Endothelial cell of umbilical vein (primary cell): Measurements from ENCODE around the gene PXK. TPM values are rescaled to one million over a fixed set of nuclear protein-coding genes. Genes with fewer than 3 reads are reported as not detected.

Experiments
- BruUV-seq: library from RNA; stranded (reverse); fragments of 400-500 nt; replicated peaks from 2 replicates; lab custom pipeline; 2021; lab: Mats Ljungman, UMichigan
- CTCF ChIA-PET: fragments of 300-600, 350-600 bp; sonication (Branson Sonifier 250); formaldehyde crosslinking; loops from one replicate; lab custom pipeline; 2021; ENCODE audit warnings: antibody characterized with exemption, inconsistent platforms; lab: Charles Lee
- POLR2A ChIA-PET: fragments of 300-600, 350-600 bp; sonication (Branson Sonifier 250); formaldehyde crosslinking; loops from one replicate; lab custom pipeline; 2021; ENCODE audit warnings: antibody characterized with exemption, inconsistent platforms; lab: Charles Lee
- DNase-seq: peaks from one replicate; pipeline ENCODE4 v3.0.0-alpha.2; 2011; ENCODE audit warnings: low read depth, low spot score
- FAIRE-seq: peaks from 2 replicates; lab custom pipeline; 2011; peaks lifted over from hg19 to GRCh38; lab: Jason Lieb, UNC
- H2AFZ ChIP-seq: 2 replicates; pipeline ENCODE4 v1.6.0; 2012; ENCODE audit warnings: low read depth, low read length, control low read depth, inconsistent platforms
- H3K27ac ChIP-seq: 2 replicates; pipeline ENCODE4 v1.5.1; 2011; ENCODE audit warnings: low read depth, mild to moderate bottlenecking, control low read depth, low read length, moderate library complexity; ENCODE audit not compliant: insufficient read depth
- H3K27me3 ChIP-seq, 2 experiments: 2 replicates each; pipeline versions ENCODE4 v1.6.0 to v1.6.1; 2011; ENCODE audit warnings: low read length in 2 of 2, mixed read lengths in 1 of 2; ENCODE audit not compliant: control insufficient read depth in 2 of 2, insufficient read depth in 2 of 2
- H3K36me3 ChIP-seq, 2 experiments: 2 replicates in 1 of 2; 3 replicates in 1 of 2; pipeline ENCODE4 v1.5.1; 2011; ENCODE audit warnings: low read length in 2 of 2, mild to moderate bottlenecking in 1 of 2, moderate library complexity in 1 of 2; ENCODE audit not compliant: control insufficient read depth in 2 of 2, insufficient read depth in 2 of 2; ENCODE audit errors: extremely low read depth in 1 of 2
- H3K4me1 ChIP-seq: 3 replicates; pipeline ENCODE4 v1.5.1; 2011; ENCODE audit warnings: mild to moderate bottlenecking, low read length; ENCODE audit not compliant: control insufficient read depth, insufficient read depth; ENCODE audit errors: extremely low read depth
- H3K4me2 ChIP-seq: 2 replicates; pipeline ENCODE4 v1.6.1; 2011; ENCODE audit warnings: low read length, control low read depth, mixed read lengths; ENCODE audit not compliant: insufficient read depth
- H3K4me3 ChIP-seq, 3 experiments: fragments of 200-600 bp in 1 of 3; sonication (generic), shearing (Covaris generic) in 1 of 3; replicated peaks in 1 of 3; 2 replicates each; pipeline ENCODE4 v1.5.1; 2011 to 2016; ENCODE audit warnings: control low read depth in 3 of 3, low read length in 3 of 3, mild to moderate bottlenecking in 2 of 3, inconsistent platforms in 1 of 3, low read depth in 1 of 3, moderate library complexity in 1 of 3; ENCODE audit not compliant: insufficient read depth in 1 of 3
- H3K79me2 ChIP-seq: 2 replicates; pipeline ENCODE4 v1.6.0; 2012; ENCODE audit warnings: low read length, inconsistent platforms; ENCODE audit not compliant: control insufficient read depth, insufficient read depth
- H3K9ac ChIP-seq: replicated peaks from 2 replicates; pipeline ENCODE3; 2011; ENCODE audit warnings: low read length, control low read depth; ENCODE audit not compliant: insufficient read depth; ENCODE audit errors: extremely low read depth
- H3K9me1 ChIP-seq: replicated peaks from 3 replicates; pipeline ENCODE4 v1.6.0; 2011; ENCODE audit warnings: mild to moderate bottlenecking, low read length; ENCODE audit not compliant: control insufficient read depth, insufficient read depth; ENCODE audit errors: extremely low read depth
- H3K9me3 ChIP-seq: replicated peaks from 2 replicates; pipeline ENCODE4 v1.5.1; 2012; ENCODE audit warnings: low read length, inconsistent platforms; ENCODE audit not compliant: control insufficient read depth, insufficient read depth
- H4K20me1 ChIP-seq: replicated peaks from 2 replicates; pipeline ENCODE3; 2011; ENCODE audit warnings: mild to moderate bottlenecking, low read length; ENCODE audit not compliant: control insufficient read depth, insufficient read depth; ENCODE audit errors: extremely low read depth
- CTCF ChIP-seq, 2 donors: IDR thresholded peaks; 1 replicate in 1 of 2; 2 replicates in 1 of 2; pipeline ENCODE4 v1.5.1; 2011; ENCODE audit warnings: low read length in 2 of 2, mild to moderate bottlenecking in 2 of 2, moderate library complexity in 2 of 2, control low read depth in 1 of 2, inconsistent platforms in 1 of 2, low read depth in 1 of 2; ENCODE audit not compliant: insufficient read depth in 1 of 2; ENCODE audit errors: extremely low read depth in 1 of 2
- EZH2 ChIP-seq: IDR thresholded peaks from 2 replicates; pipeline ENCODE4 v1.6.1; 2012; ENCODE audit warnings: borderline replicate concordance, low read depth, mild to moderate bottlenecking, moderate library complexity, low read length, inconsistent platforms; ENCODE audit not compliant: severe bottlenecking
- FOS ChIP-seq: IDR thresholded peaks from 2 replicates; pipeline ENCODE4 v1.6.1; 2011; ENCODE audit warnings: mild to moderate bottlenecking, low read length, moderate library complexity, borderline replicate concordance; ENCODE audit not compliant: insufficient read depth
- JUN ChIP-seq: IDR thresholded peaks from 2 replicates; pipeline ENCODE4 v1.6.1; 2011; ENCODE audit warnings: borderline replicate concordance, low read depth; ENCODE audit not compliant: insufficient read length, insufficient read depth
- MAX ChIP-seq: IDR thresholded peaks from 2 replicates; pipeline ENCODE4 v1.6.1; 2011; ENCODE audit not compliant: insufficient read depth, insufficient read length
- MYC ChIP-seq: IDR thresholded peaks from one replicate; pipeline ENCODE4 v1.6.1; 2011; ENCODE audit warnings: mild to moderate bottlenecking, low read depth, low read length
- POLR2A ChIP-seq: IDR thresholded peaks from 2 replicates; pipeline ENCODE4 v1.6.1; 2012; ENCODE audit warnings: low read depth, mild to moderate bottlenecking, control low read depth, low read length
- POLR2AphosphoS5 ChIP-seq: IDR thresholded peaks from 2 replicates; pipeline ENCODE4 v1.6.1; 2012; ENCODE audit warnings: low read depth, mild to moderate bottlenecking, control low read depth, low read length, moderate library complexity; ENCODE audit not compliant: insufficient read depth
- dilution Hi-C: fragments of 300-500 bp; cut with MboI; formaldehyde crosslinking; loops from one replicate; pipeline ENCODE4 v1.15.0; 2019; ENCODE audit warnings: low sequenced_read_pairs; ENCODE audit not compliant: extremely low pct_ligation_motif_present
- intact Hi-C: fragments of 100-400 bp; cut with micrococcal nuclease; formaldehyde crosslinking; loops from one replicate; pipeline ENCODE4 v1.10.0; 2022
- polyA plus RNA-seq, 4 experiments: library from polyadenylated mRNA; depleted of rRNA in 3 of 4; stranded (reverse) in 3 of 4; unstranded in 1 of 4; fragments of >200 nt; gene quantifications; 2 replicates each; pipeline versions ENCODE4 v1.2.1 to v1.2.3, GENCODE V29; 2011 to 2012; ENCODE audit warnings: missing spikeins in 1 of 4
- total RNA-seq: library from RNA; stranded (reverse); gene quantifications from 2 replicates; pipeline ENCODE4 v1.2.3, GENCODE V29; 2021

Gene PXK
- total and polyA plus RNA-seq, 2 donors (not counting 3 experiments of a cell fraction or from before 2014, with no cell fraction given): 11.3 to 14.6 TPM

GRCh38 chr3:58331593-58332152 lies 1.0 kb upstream of the PXK start:
- intact Hi-C loops: loop anchor here (1.0 to 10.0 kb wide), 6 partner anchors 7 to 1567 kb away; partner anchors contain the start of genes KCTD6 and PDHB

More at GRCh38 chr3:58331593-58332152, 1.0 kb upstream of the PXK start:
- Histone ChIP-seq H3K36me3 (no peaks in the 10 kb centered on the region), H3K9me3 (no peaks in the 10 kb centered on the region), H3K79me2 (peaks cover 3% of the 10 kb centered on the region), H3K27ac (no peak overlapping the region), H3K4me2 (no peak overlapping the region), H3K9me1 (no peaks in the 10 kb centered on the region), H4K20me1 (no peaks in the 10 kb centered on the region), H3K27me3 (no peaks in the 10 kb centered on the region), H2AFZ (no peak overlapping the region), H3K4me1 (peaks cover 12% of the 10 kb centered on the region), H3K4me3 (no peak overlapping the region), H3K9ac (no peak overlapping the region)
- BruUV-seq: no TSS peak
- ChIA-PET CTCF (interaction anchor here (2.9 kb wide), 1 partner anchor 160 kb away, joined by 10 read pairs; the partner anchor contains the start of gene KCTD6), POLR2A (no interaction called here)
- DNase-seq (no peak), FAIRE-seq (no peak)
- dilution Hi-C loops: no loop called here
- TF ChIP-seq EZH2 (no peak), FOS (no peak), POLR2AphosphoS5 (no peak), JUN (no peak), MAX (no peak), POLR2A (no peak), MYC (no peak), CTCF (IDR thresholded peaks at IDR 0.05; ENCODE audit: extremely low read depth in 1 of 2, insufficient read depth in 1 of 2, low read depth in 1 of 2, low read length in 2 of 2) (no peak)
